SK-N-SH (cell line): ENCODE measurements around the gene LRRC8E. TPM values are rescaled to one million over a fixed set of nuclear protein-coding genes. Genes with fewer than 3 reads are reported as not detected.

Source experiments
- CTCF ChIA-PET: fragments of 300-600, 350-600 bp; formaldehyde crosslinking; extraction: SDS; loops from one replicate; lab custom pipeline; 2021; lab: Yijun Ruan, JAX
- POLR2A ChIA-PET: fragments of 350-600 bp; sonication (Branson Sonifier 250); formaldehyde crosslinking; extraction: SDS; loops from one replicate; lab custom pipeline; 2020; ENCODE audit warnings: antibody characterized with exemption, inconsistent platforms; lab: Yijun Ruan, JAX
- DNase-seq: peaks from one replicate; pipeline ENCODE4 v3.0.0; 2012
- H2AFZ ChIP-seq: fragments of 200-600 bp; sonication (generic); 2 replicates; pipeline ENCODE4 v1.8.1; 2016; ENCODE audit warnings: antibody characterized with exemption, mild to moderate bottlenecking, low read depth
- H3F3A ChIP-seq: fragments of 200-600 bp; sonication (generic); replicated peaks from 2 replicates; pipeline ENCODE3; 2016; ENCODE audit warnings: antibody characterized with exemption, mild to moderate bottlenecking; ENCODE audit not compliant: insufficient read depth
- H3K27ac ChIP-seq, 2 experiments: fragments of 200-500 bp in 1 of 2; fragments of 200-600 bp in 1 of 2; sonication (Bioruptor generic) in 1 of 2; sonication (generic), shearing (Covaris generic) in 1 of 2; 2 replicates each; pipeline versions ENCODE4 v1.5.1 to v1.6.1; 2014 to 2016; ENCODE audit warnings: low read depth in 2 of 2, inconsistent platforms in 1 of 2, low read length in 1 of 2, mild to moderate bottlenecking in 1 of 2, mixed read lengths in 1 of 2
- H3K27me3 ChIP-seq: fragments of 200-600 bp; sonication (generic), shearing (Covaris generic); 2 replicates; pipeline ENCODE4 v1.6.1; 2016; ENCODE audit warnings: mixed run types; ENCODE audit not compliant: insufficient read depth
- H3K36me3 ChIP-seq, 2 experiments: fragments of 200-500 bp in 1 of 2; fragments of 200-600 bp in 1 of 2; sonication (Bioruptor generic) in 1 of 2; sonication (generic) in 1 of 2; replicated peaks in 1 of 2; 2 replicates each; pipeline versions ENCODE3 to v1.5.1; 2014 to 2016; ENCODE audit warnings: low read length in 1 of 2, mild to moderate bottlenecking in 1 of 2; ENCODE audit not compliant: insufficient read depth in 2 of 2, control insufficient read depth in 1 of 2
- H3K4me1 ChIP-seq, 2 experiments: fragments of 200-500 bp in 1 of 2; fragments of 200-600 bp in 1 of 2; sonication (Bioruptor generic) in 1 of 2; sonication (generic), shearing (Covaris generic) in 1 of 2; 2 replicates each; pipeline versions ENCODE4 v1.5.1 to v1.6.1; 2014 to 2016; ENCODE audit warnings: low read depth in 1 of 2, low read length in 1 of 2, mixed run types in 1 of 2; ENCODE audit not compliant: insufficient read depth in 2 of 2, control insufficient read depth in 1 of 2
- H3K4me2 ChIP-seq: fragments of 200-600 bp; sonication (generic), shearing (Covaris generic); 2 replicates; pipeline ENCODE4 v1.6.1; 2017; ENCODE audit warnings: mixed run types
- H3K4me3 ChIP-seq, 2 experiments: fragments of 200-500 bp in 1 of 2; fragments of 200-600 bp in 1 of 2; sonication (Bioruptor generic) in 1 of 2; sonication (generic), shearing (Covaris generic) in 1 of 2; 2 replicates each; pipeline versions ENCODE4 v1.5.1 to v1.8.1; 2014 to 2016; ENCODE audit warnings: low read depth in 2 of 2, inconsistent platforms in 1 of 2, low read length in 1 of 2, mild to moderate bottlenecking in 1 of 2, mixed read lengths in 1 of 2, moderate library complexity in 1 of 2
- H3K79me2 ChIP-seq: fragments of 200-600 bp; sonication (generic); 2 replicates; pipeline ENCODE4 v1.8.1; 2017; ENCODE audit warnings: mild to moderate bottlenecking; ENCODE audit not compliant: insufficient read depth
- H3K9ac ChIP-seq: fragments of 200-600 bp; sonication (generic); 2 replicates; pipeline ENCODE4 v1.6.1; 2017; ENCODE audit warnings: mixed run types
- H3K9me2 ChIP-seq: fragments of 200-600 bp; sonication (generic); 2 replicates; pipeline ENCODE4 v1.6.1; 2017; ENCODE audit warnings: mixed run types
- H3K9me3 ChIP-seq: fragments of 200-600 bp; sonication (generic); 2 replicates; pipeline ENCODE4 v1.6.1; 2017; ENCODE audit warnings: mixed run types, mild to moderate bottlenecking, moderate library complexity
- H4K20me1 ChIP-seq: fragments of 200-600 bp; sonication (generic); 2 replicates; pipeline ENCODE4 v1.6.1; 2017; ENCODE audit warnings: mild to moderate bottlenecking, mixed run types; ENCODE audit not compliant: insufficient read depth
- CHD2 ChIP-seq: fragments of 150-350 bp; IDR thresholded peaks from 2 replicates; pipeline ENCODE4 v1.6.1; 2018; ENCODE audit warnings: low read length; ENCODE audit not compliant: partially characterized antibody
- ELF1 ChIP-seq: IDR thresholded peaks from 2 replicates; pipeline ENCODE4 v1.4.0; 2012
- EP300 ChIP-seq, 2 experiments: IDR thresholded peaks; 2 replicates each; pipeline versions ENCODE4 v1.4.0 to v1.6.1; 2012; ENCODE audit warnings: borderline replicate concordance in 1 of 2, low read depth in 1 of 2, low read length in 1 of 2
- EZH2phosphoT487 ChIP-seq: fragments of 200-600 bp; sonication (generic); IDR thresholded peaks from 2 replicates; pipeline ENCODE4 v1.6.1; 2017; ENCODE audit warnings: low read depth, mixed run types, mild to moderate bottlenecking, antibody characterized with exemption, moderate library complexity, borderline replicate concordance
- FOSL2 ChIP-seq: IDR thresholded peaks from 2 replicates; pipeline ENCODE4 v1.4.0; 2012; ENCODE audit warnings: low read depth, mild to moderate bottlenecking, moderate library complexity, borderline replicate concordance
- FOXM1 ChIP-seq: IDR thresholded peaks from 2 replicates; pipeline ENCODE4 v1.4.0; 2012; ENCODE audit warnings: low read depth, mild to moderate bottlenecking
- GATA2 ChIP-seq: sonication (generic); formaldehyde crosslinking; IDR thresholded peaks from 2 replicates; pipeline ENCODE4 v1.5.0; 2020; ENCODE audit warnings: mild to moderate bottlenecking, missing genetic modification reagents
- MXI1 ChIP-seq: IDR thresholded peaks from 2 replicates; pipeline ENCODE4 v1.6.1; 2012; ENCODE audit warnings: mild to moderate bottlenecking, low read depth, low read length, improper control_type of control experiment
- POLR2AphosphoS5 ChIP-seq: IDR thresholded peaks from 2 replicates; pipeline ENCODE4 v1.6.1; 2012; ENCODE audit warnings: low read depth, low read length
- RAD21 ChIP-seq: IDR thresholded peaks from 2 replicates; pipeline ENCODE4 v1.6.1; 2012; ENCODE audit warnings: mild to moderate bottlenecking, low read length
- RCOR1 ChIP-seq: fragments of 150-350 bp; IDR thresholded peaks from 2 replicates; pipeline ENCODE4 v1.6.1; 2017; ENCODE audit warnings: antibody characterized with exemption, low read length
- RXRA ChIP-seq: IDR thresholded peaks from 2 replicates; pipeline ENCODE4 v1.4.0; 2012; ENCODE audit warnings: low read depth, mild to moderate bottlenecking, borderline replicate concordance
- SIN3A ChIP-seq: IDR thresholded peaks from 2 replicates; pipeline ENCODE4 v1.6.1; 2012; ENCODE audit warnings: low read depth, mild to moderate bottlenecking, low read length, moderate library complexity, borderline replicate concordance
- SMC3 ChIP-seq: IDR thresholded peaks from 2 replicates; pipeline ENCODE4 v1.6.1; 2012; ENCODE audit warnings: low read depth, low read length, improper control_type of control experiment
- WGBS: methylation state at CpG from one replicate; pipeline ENCODE4 v1.1.6; 2017; ENCODE audit warnings: low lambda C conversion rate; 5-methylcytosine and 5-hydroxymethylcytosine counted together
- polyA plus RNA-seq, 3 experiments: library from polyadenylated mRNA; depleted of rRNA; stranded (reverse); fragments of >200 nt; gene quantifications; 2 replicates each; pipeline ENCODE4 v1.2.3, GENCODE V29; 2012
- TF ChIP-seq, protein P1 (sequence below): fragments of 200-600 bp; sonication (generic); IDR thresholded peaks from 2 replicates; pipeline ENCODE4 v1.6.1; 2017; ENCODE audit warnings: antibody characterized with exemption, mild to moderate bottlenecking, moderate library complexity
- TF ChIP-seq, protein P2 (sequence below): fragments of 150-350 bp; IDR thresholded peaks from 2 replicates; pipeline ENCODE4 v1.6.1; 2016; ENCODE audit warnings: mild to moderate bottlenecking, low read depth, low read length
- TF ChIP-seq, protein P3 (sequence below): IDR thresholded peaks from 2 replicates; pipeline ENCODE4 v1.4.0; 2012; ENCODE audit warnings: low read depth

The LRRC8E gene
- polyA plus RNA-seq, 1 of the 3 experiments (the other 2 are of a cell fraction), result 0.02 TPM

DNA sequence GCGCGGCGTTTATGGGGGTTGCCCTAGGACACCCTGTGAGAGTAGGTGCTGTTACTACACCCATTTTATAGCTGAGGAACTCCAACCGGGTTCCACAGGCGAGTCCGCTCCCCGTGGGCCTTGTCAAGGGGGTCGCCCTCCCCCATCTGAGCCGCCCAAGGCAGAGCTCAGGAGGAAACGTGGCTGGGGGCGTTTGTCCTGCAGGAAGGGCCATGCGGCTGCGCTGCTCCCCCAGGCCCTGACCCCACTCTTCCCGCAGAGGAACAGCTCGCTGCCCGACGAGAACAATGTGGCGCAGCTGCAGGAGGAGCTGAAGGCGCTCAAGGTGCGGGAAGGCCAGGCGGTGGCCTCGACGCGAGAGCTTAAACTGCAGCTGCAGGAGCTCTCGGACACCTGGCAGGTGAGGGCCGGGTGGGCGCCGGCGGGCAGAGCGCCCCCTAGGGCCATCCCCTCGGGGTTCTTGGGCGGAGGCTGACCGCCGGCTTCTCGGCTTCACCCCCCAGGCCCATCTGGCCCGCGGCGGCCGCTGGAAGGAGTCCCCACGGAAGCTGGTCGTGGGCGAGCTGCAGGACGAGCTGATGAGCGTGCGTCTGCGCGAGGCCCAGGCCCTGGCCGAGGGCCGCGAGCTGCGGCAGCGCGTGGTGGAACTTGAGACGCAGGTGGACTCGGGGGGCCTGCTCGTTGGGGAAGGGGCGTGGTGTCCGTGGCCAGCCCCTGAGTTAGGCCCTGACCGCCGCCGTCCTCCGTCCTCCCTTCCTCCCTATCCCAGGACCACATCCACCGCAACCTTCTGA is 26.5 kb upstream of the LRRC8E start:
- TF ChIP-seq CHD2, result no peak
- TF ChIP-seq, protein P1, sequence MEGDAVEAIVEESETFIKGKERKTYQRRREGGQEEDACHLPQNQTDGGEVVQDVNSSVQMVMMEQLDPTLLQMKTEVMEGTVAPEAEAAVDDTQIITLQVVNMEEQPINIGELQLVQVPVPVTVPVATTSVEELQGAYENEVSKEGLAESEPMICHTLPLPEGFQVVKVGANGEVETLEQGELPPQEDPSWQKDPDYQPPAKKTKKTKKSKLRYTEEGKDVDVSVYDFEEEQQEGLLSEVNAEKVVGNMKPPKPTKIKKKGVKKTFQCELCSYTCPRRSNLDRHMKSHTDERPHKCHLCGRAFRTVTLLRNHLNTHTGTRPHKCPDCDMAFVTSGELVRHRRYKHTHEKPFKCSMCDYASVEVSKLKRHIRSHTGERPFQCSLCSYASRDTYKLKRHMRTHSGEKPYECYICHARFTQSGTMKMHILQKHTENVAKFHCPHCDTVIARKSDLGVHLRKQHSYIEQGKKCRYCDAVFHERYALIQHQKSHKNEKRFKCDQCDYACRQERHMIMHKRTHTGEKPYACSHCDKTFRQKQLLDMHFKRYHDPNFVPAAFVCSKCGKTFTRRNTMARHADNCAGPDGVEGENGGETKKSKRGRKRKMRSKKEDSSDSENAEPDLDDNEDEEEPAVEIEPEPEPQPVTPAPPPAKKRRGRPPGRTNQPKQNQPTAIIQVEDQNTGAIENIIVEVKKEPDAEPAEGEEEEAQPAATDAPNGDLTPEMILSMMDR, result peak; percentile 19; the same call in 1 of the 2 replicates
- WGBS, result 60% methylated on average over 19 of the region's 63 CpGs
- Histone ChIP-seq H3K4me1 (peaks cover 0 to 13% of the 10 kb centered on the region in 2 experiments; a peak in 1 of 4 replicates), H2AFZ (no peak overlapping the region), H3K27ac (peak overlapping the region in 1 of 2 experiments; percentile 43; a peak in 1 of 4 replicates), H3K36me3 (no peaks in the 10 kb centered on the region), H3K4me2 (peak overlapping the region; percentile 47; the same call in 1 of the 2 replicates), H3K9me2 (no peaks in the 10 kb centered on the region), H3K4me3 (peak overlapping the region in 1 of 2 experiments; percentile 47; a peak in 2 of 4 replicates), H3K79me2 (no peaks in the 10 kb centered on the region), H3K9ac (no peak overlapping the region), H3F3A (no peaks in the 10 kb centered on the region), H3K27me3 (no peaks in the 10 kb centered on the region), H4K20me1 (no peaks in the 10 kb centered on the region), H3K9me3 (no peaks in the 10 kb centered on the region)
- DNase-seq, result no peak
- ChIA-PET POLR2A (interaction anchor here (0.7 to 1.6 kb wide), 4 partner anchors 13 to 59 kb away, joined by 4 to 8 read pairs (median 5); partner anchors contain the start of genes MAP2K7 and SNAPC2), CTCF (interaction anchor here (0.6 to 3.1 kb wide), 12 partner anchors 9 to 141 kb away, joined by 3 to 41 read pairs (median 4); partner anchors contain the start of genes MAP2K7 and SNAPC2)

DNA sequence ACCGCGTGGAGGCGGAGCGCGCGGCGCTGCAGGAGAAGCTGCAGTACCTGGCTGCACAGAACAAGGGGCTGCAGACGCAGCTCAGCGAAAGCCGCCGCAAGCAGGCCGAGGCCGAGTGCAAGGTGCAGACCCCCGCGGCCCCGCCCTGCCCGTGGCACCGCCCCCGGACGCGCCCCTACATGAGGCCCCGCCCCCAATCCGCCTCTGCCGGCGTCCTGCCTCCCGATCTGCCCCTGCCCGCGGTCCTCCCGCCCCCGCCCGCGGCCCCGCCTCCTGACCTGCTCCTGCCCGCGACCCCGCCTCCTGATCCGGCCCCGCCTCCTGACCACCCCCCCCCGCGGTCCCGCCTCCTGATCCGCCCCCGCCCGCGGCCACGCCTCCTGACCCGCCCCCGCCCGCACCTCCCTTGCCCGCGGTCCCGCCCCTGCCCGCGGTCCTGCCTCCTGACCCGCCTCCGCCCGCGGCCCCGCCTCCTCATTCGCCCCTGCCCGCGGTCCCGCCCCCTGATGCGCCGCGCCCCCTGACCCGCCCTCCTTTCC is 25.8 kb upstream of the LRRC8E start:
- no peaks in the 10 kb centered on the region for H4K20me1 ChIP-seq
- peak overlapping the region in 1 of 2 experiments; percentile 47; a peak in 2 of 4 replicates for H3K4me3 ChIP-seq
- H3K4me1 ChIP-seq, result peaks cover 0 to 13% of the 10 kb centered on the region in 2 experiments; a peak in 1 of 4 replicates
- peak overlapping the region in 1 of 2 experiments; percentile 43; a peak in 1 of 4 replicates for H3K27ac ChIP-seq
- peak overlapping the region; percentile 47; the same call in 1 of the 2 replicates for H3K4me2 ChIP-seq
- H3K36me3 ChIP-seq, result no peaks in the 10 kb centered on the region
- TF ChIP-seq, protein P2, sequence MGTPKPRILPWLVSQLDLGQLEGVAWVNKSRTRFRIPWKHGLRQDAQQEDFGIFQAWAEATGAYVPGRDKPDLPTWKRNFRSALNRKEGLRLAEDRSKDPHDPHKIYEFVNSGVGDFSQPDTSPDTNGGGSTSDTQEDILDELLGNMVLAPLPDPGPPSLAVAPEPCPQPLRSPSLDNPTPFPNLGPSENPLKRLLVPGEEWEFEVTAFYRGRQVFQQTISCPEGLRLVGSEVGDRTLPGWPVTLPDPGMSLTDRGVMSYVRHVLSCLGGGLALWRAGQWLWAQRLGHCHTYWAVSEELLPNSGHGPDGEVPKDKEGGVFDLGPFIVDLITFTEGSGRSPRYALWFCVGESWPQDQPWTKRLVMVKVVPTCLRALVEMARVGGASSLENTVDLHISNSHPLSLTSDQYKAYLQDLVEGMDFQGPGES, result no peak
- TF ChIP-seq FOXM1 (no peak), POLR2AphosphoS5 (no peak), RAD21 (no peak), FOSL2 (no peak), MXI1 (no peak), SMC3 (no peak), EZH2phosphoT487 (no peak), EP300 (IDR thresholded peaks at IDR 0.05; ENCODE audit: borderline replicate concordance in 1 of 2, low read depth in 1 of 2, low read length in 1 of 2) (no peak), RCOR1 (no peak), RXRA (no peak), SIN3A (no peak), GATA2 (CRISPR knock-in tag) (no peak), ELF1 (no peak)
- TF ChIP-seq, protein P3, sequence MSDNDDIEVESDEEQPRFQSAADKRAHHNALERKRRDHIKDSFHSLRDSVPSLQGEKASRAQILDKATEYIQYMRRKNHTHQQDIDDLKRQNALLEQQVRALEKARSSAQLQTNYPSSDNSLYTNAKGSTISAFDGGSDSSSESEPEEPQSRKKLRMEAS, result no peak
- TF ChIP-seq, protein P1, result no peak
- TF ChIP-seq, all 33 proteins: peak for 0
- whole genome bisulfite sequencing, result 3% methylated on average over 21 of the region's 67 CpGs
- CTCF ChIA-PET, result interaction anchor here (0.7 to 3.1 kb wide), 10 partner anchors 10 to 140 kb away, joined by 3 to 41 read pairs (median 4); partner anchors contain the start of genes MAP2K7 and SNAPC2
- no peaks in the 10 kb centered on the region for H3K27me3 ChIP-seq
- POLR2A ChIA-PET, result interaction anchor here (0.7 to 1.6 kb wide), 4 partner anchors 12 to 58 kb away, joined by 4 to 8 read pairs (median 5); partner anchors contain the start of genes MAP2K7 and SNAPC2
- DNase-seq, result peak; percentile 99
- H3K9me2 ChIP-seq, result no peaks in the 10 kb centered on the region
- no peaks in the 10 kb centered on the region for H3F3A ChIP-seq
- H3K9ac ChIP-seq, result no peak overlapping the region
- H3K9me3 ChIP-seq, result no peaks in the 10 kb centered on the region
- no peaks in the 10 kb centered on the region for H3K79me2 ChIP-seq
- H2AFZ ChIP-seq, result no peak overlapping the region
